Measurements from ENCODE around the gene PDIA4. TPM values are rescaled to one million over a fixed set of nuclear protein-coding genes. Genes with fewer than 3 reads are reported as not detected.

PDIA4 gene
- 371 and 375 TPM in 2 replicates for total RNA-seq
- 377 and 413 TPM in 2 replicates for polyA plus RNA-seq

DNA sequence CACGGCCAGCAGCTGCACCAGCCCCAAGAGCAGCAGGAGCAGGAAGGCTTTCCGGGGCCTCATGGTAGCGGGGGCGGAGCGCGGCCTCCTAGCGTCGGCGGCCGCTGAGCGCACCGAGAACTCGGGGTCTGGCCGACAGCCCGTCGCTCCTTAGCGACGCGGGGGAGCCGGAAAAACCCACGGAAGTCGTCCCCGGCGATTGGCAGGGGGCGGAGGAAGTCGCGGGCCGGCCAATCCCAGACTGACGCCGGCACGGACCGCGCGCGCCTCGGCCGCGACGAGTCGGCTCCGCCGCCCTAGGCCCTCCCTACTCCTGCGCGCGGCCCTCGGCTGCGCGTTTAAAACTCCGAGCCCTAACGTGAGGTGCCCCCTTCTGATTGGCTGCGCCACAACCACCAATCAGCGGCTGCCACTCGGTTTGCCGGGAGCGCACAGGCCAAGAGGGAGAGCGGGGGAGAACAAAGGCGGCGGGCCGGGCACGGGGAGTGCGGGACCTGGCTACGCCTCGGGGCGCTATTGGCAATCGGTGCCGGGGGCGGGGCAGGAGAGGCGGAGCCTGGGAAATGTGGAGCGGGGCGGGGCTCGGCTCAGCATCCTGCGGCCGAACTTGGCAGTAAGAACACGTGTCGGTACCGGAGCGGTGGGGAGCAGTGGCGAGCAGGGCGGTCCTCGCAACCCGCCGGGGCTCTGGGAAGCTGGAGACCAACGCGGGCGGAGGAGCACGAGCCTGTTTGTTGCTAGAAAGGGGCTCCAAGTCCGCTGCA is at the start of gene PDIA4:
Gene PDIA4, minus strand, starts transcription at position 160 of the 764 bp plus-strand sequence. Its CDS starts 97 bp downstream, at position 63.
- H3K4me2 ChIP-seq = peak within 1 kb of the TSS; percentile 86
- TF ChIP-seq EZH2phosphoT487 (IDR thresholded peaks at IDR 0.05; ENCODE audit: low read depth, severe bottlenecking, unreplicated experiment) (no peak), EZH2 (IDR thresholded peaks at IDR 0.05; ENCODE audit: borderline replicate concordance) (no peak)
- TF ChIP-seq, protein P1, sequence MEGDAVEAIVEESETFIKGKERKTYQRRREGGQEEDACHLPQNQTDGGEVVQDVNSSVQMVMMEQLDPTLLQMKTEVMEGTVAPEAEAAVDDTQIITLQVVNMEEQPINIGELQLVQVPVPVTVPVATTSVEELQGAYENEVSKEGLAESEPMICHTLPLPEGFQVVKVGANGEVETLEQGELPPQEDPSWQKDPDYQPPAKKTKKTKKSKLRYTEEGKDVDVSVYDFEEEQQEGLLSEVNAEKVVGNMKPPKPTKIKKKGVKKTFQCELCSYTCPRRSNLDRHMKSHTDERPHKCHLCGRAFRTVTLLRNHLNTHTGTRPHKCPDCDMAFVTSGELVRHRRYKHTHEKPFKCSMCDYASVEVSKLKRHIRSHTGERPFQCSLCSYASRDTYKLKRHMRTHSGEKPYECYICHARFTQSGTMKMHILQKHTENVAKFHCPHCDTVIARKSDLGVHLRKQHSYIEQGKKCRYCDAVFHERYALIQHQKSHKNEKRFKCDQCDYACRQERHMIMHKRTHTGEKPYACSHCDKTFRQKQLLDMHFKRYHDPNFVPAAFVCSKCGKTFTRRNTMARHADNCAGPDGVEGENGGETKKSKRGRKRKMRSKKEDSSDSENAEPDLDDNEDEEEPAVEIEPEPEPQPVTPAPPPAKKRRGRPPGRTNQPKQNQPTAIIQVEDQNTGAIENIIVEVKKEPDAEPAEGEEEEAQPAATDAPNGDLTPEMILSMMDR (IDR thresholded peaks at IDR 0.05; ENCODE audit: poor library complexity) = no peak

GRCh38 chr7:149077594-149077993 is 49.3 kb upstream of the PDIA4 start:
- Histone ChIP-seq H3K27ac (no peak overlapping the region), H3K4me3 (no peak overlapping the region), H3K9me2 (replicated peaks; ENCODE audit: insufficient read depth) (no peaks in the 10 kb centered on the region), H3K4me1 (ENCODE audit: insufficient read depth) (no peaks in the 10 kb centered on the region), H3K4me2 (no peak overlapping the region), H3K9me3 (ENCODE audit: low read depth) (no peaks in the 10 kb centered on the region), H3K36me3 (replicated peaks; ENCODE audit: insufficient read depth, low read depth) (no peaks in the 10 kb centered on the region), H3K79me2 (peaks cover 24% of the 10 kb centered on the region), H3K27me3 (no peaks in the 10 kb centered on the region), H4K20me1 (ENCODE audit: insufficient read depth, poor library complexity, severe bottlenecking) (no peaks in the 10 kb centered on the region), H2AFZ (no peak overlapping the region)
- WGBS (ENCODE audit: low lambda C conversion rate, missing lambda C conversion rate) = 95% methylated on average over 8 of the region's 9 CpGs
- no peak for DNase-seq (ENCODE audit: low spot score)
- no peak for TF ChIP-seq EZH2phosphoT487 (IDR thresholded peaks at IDR 0.05; ENCODE audit: low read depth, severe bottlenecking, unreplicated experiment)
- no peak for TF ChIP-seq EZH2 (IDR thresholded peaks at IDR 0.05; ENCODE audit: borderline replicate concordance)
- TF ChIP-seq, protein P1 (IDR thresholded peaks at IDR 0.05; ENCODE audit: poor library complexity) = no peak

More for the DNA sequence above, at the start of gene PDIA4:
- peak; percentile 99 for DNase-seq (ENCODE audit: low spot score)
- no peaks in the 10 kb centered on the region for H3K9me2 ChIP-seq (replicated peaks; ENCODE audit: insufficient read depth)
- peak within 1 kb of the TSS; percentile 84 for H3K27ac ChIP-seq
- H3K79me2 ChIP-seq = peaks cover 43% of the 10 kb centered on the region
- WGBS (ENCODE audit: low lambda C conversion rate, missing lambda C conversion rate) = 1% methylated on average over 70 of the region's 87 CpGs
- H3K9me3 ChIP-seq (ENCODE audit: low read depth) = no peaks in the 10 kb centered on the region
- H3K36me3 ChIP-seq (replicated peaks; ENCODE audit: insufficient read depth, low read depth) = no peaks in the 10 kb centered on the region
- peak within 1 kb of the TSS; percentile 47 for H3K4me3 ChIP-seq
- H4K20me1 ChIP-seq (ENCODE audit: insufficient read depth, poor library complexity, severe bottlenecking) = peaks cover 17% of the 10 kb centered on the region
- no peaks in the 10 kb centered on the region for H3K27me3 ChIP-seq
- H3K4me1 ChIP-seq (ENCODE audit: insufficient read depth) = peaks cover 14% of the 10 kb centered on the region
- peak within 1 kb of the TSS; percentile 61 for H2AFZ ChIP-seq

GRCh38 chr7:149075286-149075685 is 47.0 kb upstream of the PDIA4 start:
- H3K9me2 ChIP-seq (replicated peaks; ENCODE audit: insufficient read depth) = no peaks in the 10 kb centered on the region
- H2AFZ ChIP-seq = no peak overlapping the region
- H3K36me3 ChIP-seq (replicated peaks; ENCODE audit: insufficient read depth, low read depth) = no peaks in the 10 kb centered on the region
- no peak overlapping the region for H3K4me3 ChIP-seq
- H4K20me1 ChIP-seq (ENCODE audit: insufficient read depth, poor library complexity, severe bottlenecking) = no peaks in the 10 kb centered on the region
- H3K4me2 ChIP-seq = no peak overlapping the region
- H3K9me3 ChIP-seq (ENCODE audit: low read depth) = no peaks in the 10 kb centered on the region
- no peaks in the 10 kb centered on the region for H3K4me1 ChIP-seq (ENCODE audit: insufficient read depth)
- H3K79me2 ChIP-seq = peaks cover 12% of the 10 kb centered on the region
- DNase-seq (ENCODE audit: low spot score) = no peak
- TF ChIP-seq, protein P1 (IDR thresholded peaks at IDR 0.05; ENCODE audit: poor library complexity) = no peak
- TF ChIP-seq EZH2phosphoT487 (IDR thresholded peaks at IDR 0.05; ENCODE audit: low read depth, severe bottlenecking, unreplicated experiment) = no peak
- no peak for TF ChIP-seq EZH2 (IDR thresholded peaks at IDR 0.05; ENCODE audit: borderline replicate concordance)
- 100% methylated on average over 2 of the region's 2 CpGs for WGBS (ENCODE audit: low lambda C conversion rate, missing lambda C conversion rate)
- no peaks in the 10 kb centered on the region for H3K27me3 ChIP-seq
- H3K27ac ChIP-seq = no peak overlapping the region
